Testis (tissue), 2 donors: ENCODE results near the gene NLRX1.
"Not testable (repeated sequence)": the region's sequence is repeated elsewhere in the genome, so short reads cannot be mapped to it uniquely, and the experiment has no call there.

Experiments used
- POLR2A ChIP-seq: fragments of 450-650 bp; IDR thresholded peaks from one replicate; pipeline ENCODE4 v1.6.1; 2017; ENCODE audit warnings: antibody characterized with exemption, mild to moderate bottlenecking, moderate library complexity
- TF ChIP-seq, protein P1 (sequence below), 3 experiments: fragments of 450-650 bp in 2 of 3; fragments of 200-600 bp in 1 of 3; sonication (generic) in 1 of 3; IDR thresholded peaks; one replicate each; pipeline ENCODE4 v1.5.1; 2016 to 2019; ENCODE audit warnings: antibody characterized with exemption in 3 of 3, mild to moderate bottlenecking in 2 of 3, moderate library complexity in 1 of 3

DNA sequence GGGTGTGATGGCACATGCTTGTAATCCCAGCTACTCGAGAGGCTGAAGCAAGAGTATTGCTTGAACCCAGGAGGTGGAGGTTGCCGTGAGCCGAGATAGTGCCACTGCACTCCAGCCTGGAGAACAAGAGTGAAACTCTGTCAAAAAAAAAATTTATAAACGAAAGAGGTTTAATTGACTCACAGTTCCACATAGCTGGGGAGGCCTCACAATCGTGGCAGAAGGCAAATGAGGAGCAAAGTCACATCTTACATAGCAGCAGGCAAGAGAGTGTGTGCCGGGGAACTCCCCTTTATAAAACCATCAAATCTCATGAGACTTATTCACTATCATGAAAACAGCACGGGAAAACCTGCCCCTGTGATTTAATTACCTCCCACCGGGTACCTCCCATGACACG is 15.9 kb downstream of the NLRX1 start:
- TF ChIP-seq, protein P1, sequence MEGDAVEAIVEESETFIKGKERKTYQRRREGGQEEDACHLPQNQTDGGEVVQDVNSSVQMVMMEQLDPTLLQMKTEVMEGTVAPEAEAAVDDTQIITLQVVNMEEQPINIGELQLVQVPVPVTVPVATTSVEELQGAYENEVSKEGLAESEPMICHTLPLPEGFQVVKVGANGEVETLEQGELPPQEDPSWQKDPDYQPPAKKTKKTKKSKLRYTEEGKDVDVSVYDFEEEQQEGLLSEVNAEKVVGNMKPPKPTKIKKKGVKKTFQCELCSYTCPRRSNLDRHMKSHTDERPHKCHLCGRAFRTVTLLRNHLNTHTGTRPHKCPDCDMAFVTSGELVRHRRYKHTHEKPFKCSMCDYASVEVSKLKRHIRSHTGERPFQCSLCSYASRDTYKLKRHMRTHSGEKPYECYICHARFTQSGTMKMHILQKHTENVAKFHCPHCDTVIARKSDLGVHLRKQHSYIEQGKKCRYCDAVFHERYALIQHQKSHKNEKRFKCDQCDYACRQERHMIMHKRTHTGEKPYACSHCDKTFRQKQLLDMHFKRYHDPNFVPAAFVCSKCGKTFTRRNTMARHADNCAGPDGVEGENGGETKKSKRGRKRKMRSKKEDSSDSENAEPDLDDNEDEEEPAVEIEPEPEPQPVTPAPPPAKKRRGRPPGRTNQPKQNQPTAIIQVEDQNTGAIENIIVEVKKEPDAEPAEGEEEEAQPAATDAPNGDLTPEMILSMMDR (IDR thresholded peaks at IDR 0.05), result not testable (repeated sequence)
- not testable (repeated sequence) for TF ChIP-seq POLR2A
